GM10248 (cell line): ENCODE results near the gene MC2R.

ENCODE experiments used
- CTCF ChIA-PET: fragments of 300-600 bp; sonication (Branson Sonifier 250); formaldehyde crosslinking; extraction: SDS; loops from one replicate; lab custom pipeline; 2021; ENCODE audit warnings: antibody characterized with exemption; lab: Yijun Ruan, JAX
- POLR2A ChIA-PET: fragments of 350-650 bp; sonication (Branson Sonifier 250); formaldehyde crosslinking; extraction: SDS; loops from one replicate; lab custom pipeline; 2020; ENCODE audit warnings: antibody characterized with exemption; lab: Yijun Ruan, JAX
- DNase-seq: peaks from one replicate; pipeline ENCODE4 v3.0.0; 2012; ENCODE audit errors: extremely low spot score
- CTCF ChIP-seq: IDR thresholded peaks from 2 replicates; pipeline ENCODE4 v1.5.1; 2012; ENCODE audit warnings: mild to moderate bottlenecking, low read depth; ENCODE audit errors: extremely low read depth, missing control alignments, control extremely low read depth

MC2R gene

GRCh38 chr18:13879492-13879891, 35.8 kb downstream of the MC2R start:
- TF ChIP-seq CTCF, result no peak
- CTCF ChIA-PET, result no interaction called here
- DNase-seq, result no peak
- POLR2A ChIA-PET, result no interaction called here

- no peak for DNase-seq
- ChIA-PET CTCF (no interaction called here), POLR2A (no interaction called here)
- TF ChIP-seq CTCF, result no peak
These were observed 36.5 kb downstream of the MC2R start for GRCh38 chr18:13878857-13879256.

- TF ChIP-seq CTCF, result no peak
- no peak for DNase-seq
- ChIA-PET POLR2A (no interaction called here), CTCF (no interaction called here)
These were observed 38.2 kb downstream of the MC2R start for GRCh38 chr18:13877157-13877556.

- no peak for TF ChIP-seq CTCF
- ChIA-PET POLR2A (no interaction called here), CTCF (no interaction called here)
- DNase-seq, result no peak
These were observed 40.8 kb downstream of the MC2R start for GRCh38 chr18:13874558-13874957.

GRCh38 chr18:13872932-13873331, 42.4 kb downstream of the MC2R start:
- ChIA-PET POLR2A (no interaction called here), CTCF (interaction anchor here (1.4 to 1.8 kb wide), 2 partner anchors 60 to 214 kb away, joined by 3 to 7 read pairs; no protein-coding TSS in a partner anchor)

GRCh38 chr18:13872373-13872772, 43.0 kb downstream of the MC2R start:
- no peak for TF ChIP-seq CTCF
- POLR2A ChIA-PET, result no interaction called here
- no peak for DNase-seq
- CTCF ChIA-PET, result interaction anchor here (1.4 to 1.8 kb wide), 2 partner anchors 59 to 215 kb away, joined by 3 to 7 read pairs; no protein-coding TSS in a partner anchor

More at GRCh38 chr18:13872932-13873331, 42.4 kb downstream of the MC2R start:
- no peak for DNase-seq
- no peak for TF ChIP-seq CTCF
